Endothelial cell (in vitro differentiated cells): Measurements from ENCODE around the gene CFL2. TPM values are rescaled to one million over a fixed set of nuclear protein-coding genes. Genes with fewer than 3 reads are reported as not detected.

Experiments used
- DNase-seq: peaks from one replicate; pipeline ENCODE4 v3.0.0; 2021; ENCODE audit warnings: low spot score
- H3K27ac Mint-ChIP-seq: one replicate; pipeline ENCODE4 v1.8.0; 2021; ENCODE audit warnings: mixed read lengths, inconsistent platforms; ENCODE audit not compliant: unreplicated experiment
- H3K27me3 Mint-ChIP-seq: one replicate; pipeline ENCODE4 v1.8.0; 2021; ENCODE audit warnings: mild to moderate bottlenecking, moderate library complexity, mixed read lengths, inconsistent platforms; ENCODE audit not compliant: unreplicated experiment
- H3K36me3 Mint-ChIP-seq: one replicate; pipeline ENCODE4 v1.8.0; 2021; ENCODE audit warnings: mild to moderate bottlenecking, low read depth, mixed read lengths, inconsistent platforms; ENCODE audit not compliant: unreplicated experiment
- H3K4me1 Mint-ChIP-seq: one replicate; pipeline ENCODE4 v1.8.0; 2021; ENCODE audit warnings: mild to moderate bottlenecking, mixed read lengths, inconsistent platforms; ENCODE audit not compliant: unreplicated experiment
- H3K4me3 Mint-ChIP-seq: one replicate; pipeline ENCODE4 v1.8.0; 2021; ENCODE audit warnings: mild to moderate bottlenecking, mixed read lengths, inconsistent platforms; ENCODE audit not compliant: unreplicated experiment
- H3K9me3 Mint-ChIP-seq: one replicate; pipeline ENCODE4 v1.8.0; 2021; ENCODE audit warnings: mixed read lengths, inconsistent platforms; ENCODE audit not compliant: unreplicated experiment
- CTCF ChIP-seq: fragments of 200-600 bp; sonication (generic); IDR thresholded peaks from one replicate; pipeline ENCODE4 v1.5.0; 2021; ENCODE audit warnings: antibody characterized with exemption; ENCODE audit not compliant: unreplicated experiment
- total RNA-seq: library from RNA; stranded (reverse); fragmentation: NEBNext Ultra II Directional; extraction: Animal tissue kit (Norgen Biotek cat#: 25700); gene quantifications from one replicate; pipeline ENCODE4 v1.2.1, GENCODE V29; 2021; ENCODE audit not compliant: unreplicated experiment

The CFL2 gene
- total RNA-seq, 1 donor from 2014 or later: 27.8 TPM

GRCh38 chr14:34732802-34733201 is 18.4 kb upstream of the CFL2 start:
- Mint-ChIP-seq H3K27ac (no peak overlapping the region), H3K4me3 (no peak overlapping the region), H3K9me3 (no peaks in the 10 kb centered on the region), H3K4me1 (no peaks in the 10 kb centered on the region), H3K36me3 (no peaks in the 10 kb centered on the region), H3K27me3 (peaks cover 3% of the 10 kb centered on the region)
- DNase-seq: no peak
- no peak for TF ChIP-seq CTCF

DNA sequence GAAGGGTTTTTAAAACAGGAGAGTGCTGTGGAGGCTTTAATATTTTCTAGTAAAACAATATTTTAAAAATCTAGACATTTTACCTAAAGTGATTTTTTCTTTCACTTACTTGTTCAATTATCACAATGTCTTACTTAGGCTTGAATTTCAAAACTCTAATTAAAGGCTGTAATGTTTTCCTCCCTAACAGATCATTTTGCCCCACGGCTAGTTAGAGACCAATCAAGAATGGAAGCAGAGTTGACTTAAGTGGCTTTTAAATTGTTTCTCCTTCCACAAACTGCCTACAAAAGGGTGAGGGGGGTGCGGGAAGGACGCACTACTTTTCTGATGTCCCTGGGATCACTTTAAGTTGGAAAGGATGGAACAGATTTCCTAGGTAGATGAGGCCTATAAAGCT is 9.5 kb upstream of the CFL2 start:
- no peak for DNase-seq
- no peak for TF ChIP-seq CTCF
- H3K36me3 Mint-ChIP-seq: no peaks in the 10 kb centered on the region
- H3K4me1 Mint-ChIP-seq: no peaks in the 10 kb centered on the region
- H3K27ac Mint-ChIP-seq: no peak overlapping the region
- H3K27me3 Mint-ChIP-seq: peaks cover 1% of the 10 kb centered on the region
- H3K9me3 Mint-ChIP-seq: no peaks in the 10 kb centered on the region
- no peak overlapping the region for H3K4me3 Mint-ChIP-seq

DNA sequence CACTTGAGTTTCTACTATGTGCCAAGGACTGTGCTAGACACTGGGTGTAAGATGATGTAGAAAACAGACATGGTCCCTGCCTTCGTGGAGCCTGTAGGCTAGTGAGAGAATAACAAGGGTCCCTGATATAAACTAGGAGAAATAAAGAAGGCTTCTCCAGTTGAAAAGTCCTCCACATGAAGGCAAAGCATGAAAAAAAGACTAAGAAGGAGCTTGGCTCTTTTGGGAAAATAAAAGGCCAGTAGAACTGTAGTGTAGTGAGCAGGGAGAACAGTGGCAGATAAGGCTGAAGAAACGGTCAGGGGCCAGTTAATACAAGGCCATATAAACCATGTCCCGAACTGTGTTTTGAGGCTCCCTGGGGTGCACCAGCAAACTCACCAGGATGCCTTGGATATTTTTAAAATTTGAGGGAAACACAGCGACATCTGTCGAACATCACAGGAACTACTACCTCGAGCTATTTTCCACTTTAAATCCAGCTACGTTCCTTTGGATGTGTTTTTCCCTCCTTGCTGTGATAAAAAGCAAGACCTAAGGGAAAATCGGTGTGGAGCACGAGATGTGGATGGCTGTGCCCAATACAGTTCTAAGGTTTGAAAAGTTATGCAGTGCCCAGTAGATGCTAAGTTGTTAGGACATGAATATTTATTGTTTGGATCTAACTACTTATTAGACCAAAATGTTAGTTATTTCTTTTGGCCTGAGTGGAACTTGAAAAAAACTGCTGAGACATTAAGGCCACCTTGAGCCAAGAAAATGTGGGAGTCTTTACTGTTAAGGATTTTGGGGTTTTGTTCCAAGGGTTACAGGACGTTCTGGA is 8.5 kb upstream of the CFL2 start:
- DNase-seq: peak; percentile 39
- no peak overlapping the region for H3K27ac Mint-ChIP-seq
- no peaks in the 10 kb centered on the region for H3K9me3 Mint-ChIP-seq
- peak; percentile 89 for TF ChIP-seq CTCF
- H3K27me3 Mint-ChIP-seq: peaks cover 1% of the 10 kb centered on the region
- no peaks in the 10 kb centered on the region for H3K36me3 Mint-ChIP-seq
- H3K4me1 Mint-ChIP-seq: no peaks in the 10 kb centered on the region
- no peak overlapping the region for H3K4me3 Mint-ChIP-seq

DNA sequence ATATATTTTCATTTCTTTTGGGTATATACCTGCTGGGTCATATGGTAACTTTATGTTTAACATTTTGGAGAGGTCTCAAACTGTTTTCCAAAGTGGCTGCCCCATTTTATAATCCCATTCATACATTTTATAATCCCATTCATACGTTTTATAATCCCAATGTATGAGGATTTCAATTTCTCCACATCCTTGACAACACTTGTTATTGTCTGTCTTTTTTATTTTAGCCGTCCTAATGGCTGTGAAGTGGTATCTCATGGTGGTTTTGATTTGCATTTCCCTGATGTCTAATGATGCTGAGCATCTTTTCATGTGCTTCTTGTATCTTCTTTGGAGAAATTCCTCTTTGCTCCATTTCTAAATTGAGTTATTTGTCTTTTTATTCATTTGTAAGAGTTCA is 6.7 kb upstream of the CFL2 start:
- no peak overlapping the region for H3K27ac Mint-ChIP-seq
- DNase-seq: no peak
- no peaks in the 10 kb centered on the region for H3K36me3 Mint-ChIP-seq
- TF ChIP-seq CTCF: no peak
- H3K9me3 Mint-ChIP-seq: no peaks in the 10 kb centered on the region
- H3K4me1 Mint-ChIP-seq: no peaks in the 10 kb centered on the region
- H3K4me3 Mint-ChIP-seq: no peak overlapping the region
- H3K27me3 Mint-ChIP-seq: peaks cover 1% of the 10 kb centered on the region

DNA sequence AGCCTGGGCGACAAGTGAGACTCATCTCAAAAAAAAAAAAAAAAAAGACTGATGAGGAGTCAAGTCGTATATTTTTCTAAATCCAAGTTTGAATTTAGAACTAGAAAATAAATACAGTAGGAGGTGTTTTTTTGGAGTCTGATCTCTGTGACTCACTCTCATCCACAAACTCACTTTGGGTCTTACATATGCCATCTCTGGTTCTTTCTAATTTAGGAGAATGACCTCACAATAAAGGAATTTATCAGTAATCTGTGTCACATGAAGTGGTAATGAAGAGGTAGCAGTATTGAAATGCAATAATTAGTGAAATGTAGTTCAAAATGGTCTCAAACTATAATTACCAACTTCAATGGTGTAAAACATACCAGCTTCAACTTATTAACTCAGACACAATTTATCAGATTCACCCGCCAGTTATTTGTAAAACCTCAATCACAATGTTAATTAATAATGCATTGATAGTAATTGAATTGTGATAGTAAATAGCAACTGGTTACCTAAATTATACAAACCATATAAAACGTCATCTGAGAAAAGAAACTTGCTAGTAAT is 4.4 kb upstream of the CFL2 start:
- H3K27me3 Mint-ChIP-seq: peaks cover 4% of the 10 kb centered on the region

More for the DNA sequence above, 4.4 kb upstream of the CFL2 start:
- no peaks in the 10 kb centered on the region for H3K9me3 Mint-ChIP-seq
- H3K4me1 Mint-ChIP-seq: peaks cover 2% of the 10 kb centered on the region
- no peaks in the 10 kb centered on the region for H3K36me3 Mint-ChIP-seq
- TF ChIP-seq CTCF: no peak
- no peak for DNase-seq
- no peak overlapping the region for H3K4me3 Mint-ChIP-seq
- no peak overlapping the region for H3K27ac Mint-ChIP-seq
